B cell (primary cell): ENCODE data around the gene ARHGDIB. TPM values are rescaled to one million over a fixed set of nuclear protein-coding genes. Genes with fewer than 3 reads are reported as not detected.

ENCODE experiments used
- ATAC-seq: fragments of 200-7000 bp; cut with Tn5 transposase; one replicate; pipeline ENCODE4 v1.10.0; 2021; ENCODE audit warnings: low read depth, mild to moderate bottlenecking, moderate number of reproducible peaks, moderate library complexity
- CTCF ChIA-PET: fragments of 350-600 bp; sonication (Branson Sonifier 250); formaldehyde crosslinking; loops from one replicate; lab custom pipeline; 2021; ENCODE audit warnings: antibody characterized with exemption, inconsistent platforms; lab: Charles Lee
- POLR2A ChIA-PET: fragments of 350-600 bp; sonication (Branson Sonifier 250); formaldehyde crosslinking; loops from one replicate; lab custom pipeline; 2021; ENCODE audit warnings: antibody characterized with exemption; lab: Charles Lee
- DNase-seq: peaks from one replicate; pipeline ENCODE4 v3.0.0; 2013
- H2AFZ ChIP-seq: 2 replicates; pipeline ENCODE4 v1.6.1; 2012; ENCODE audit warnings: mild to moderate bottlenecking, low read depth, low read length; ENCODE audit not compliant: insufficient read depth, poor library complexity, severe bottlenecking
- H3K27ac ChIP-seq, 2 donors: 1 replicate in 1 of 2; 2 replicates in 1 of 2; pipeline ENCODE4 v1.5.1; 2012 to 2013; ENCODE audit warnings: low read length in 2 of 2, mild to moderate bottlenecking in 2 of 2, moderate library complexity in 1 of 2
- H3K27me3 ChIP-seq, 4 experiments: fragments of 200-600 bp in 1 of 4; sonication (generic) in 1 of 4; replicated peaks in 1 of 4; 1 replicate in 2 of 4; 2 replicates in 2 of 4; pipeline versions ENCODE4 v1.6.1 to v1.7.0; 2013 to 2016; ENCODE audit warnings: low read length in 3 of 4, mild to moderate bottlenecking in 2 of 4, mixed read lengths in 1 of 4, moderate library complexity in 1 of 4; ENCODE audit not compliant: insufficient read depth in 4 of 4, control insufficient read depth in 3 of 4; ENCODE audit errors: control extremely low read depth in 1 of 4
- H3K36me3 ChIP-seq, 2 experiments: replicated peaks in 1 of 2; 1 replicate in 1 of 2; 2 replicates in 1 of 2; pipeline versions ENCODE4 v1.6.1 to v1.7.1; 2013; ENCODE audit warnings: low read length in 1 of 2; ENCODE audit not compliant: insufficient read depth in 2 of 2, control insufficient read depth in 1 of 2; ENCODE audit errors: control extremely low read depth in 1 of 2, extremely low read depth in 1 of 2
- H3K4me1 ChIP-seq, 2 donors: fragments of 200-600 bp in 1 of 2; sonication (generic) in 1 of 2; 1 replicate in 1 of 2; 2 replicates in 1 of 2; pipeline versions ENCODE4 v1.5.1 to v1.6.1; 2013 to 2017; ENCODE audit warnings: low read length in 2 of 2; ENCODE audit not compliant: control insufficient read depth in 2 of 2, insufficient read depth in 2 of 2
- H3K4me2 ChIP-seq: replicated peaks from 2 replicates; pipeline ENCODE3; 2012; ENCODE audit warnings: mild to moderate bottlenecking, low read depth, low read length; ENCODE audit not compliant: poor library complexity, severe bottlenecking
- H3K4me3 ChIP-seq, 5 experiments: fragments of 200-600 bp in 1 of 5; sonication (generic) in 1 of 5; 1 replicate in 3 of 5; 2 replicates in 2 of 5; pipeline versions ENCODE4 v1.5.1 to v1.7.0; 2011 to 2016; ENCODE audit warnings: low read length in 4 of 5, mild to moderate bottlenecking in 4 of 5, low read depth in 2 of 5, control low read depth in 1 of 5, moderate library complexity in 1 of 5; ENCODE audit not compliant: insufficient read depth in 1 of 5; ENCODE audit errors: control extremely low read depth in 1 of 5, extremely low read depth in 1 of 5
- H3K79me2 ChIP-seq: fragments of 200-600 bp; sonication (generic); one replicate; pipeline ENCODE4 v1.6.0; 2016; ENCODE audit warnings: low read length; ENCODE audit not compliant: control insufficient read depth, insufficient read depth
- H3K9ac ChIP-seq: fragments of 200-600 bp; sonication (generic); 2 replicates; pipeline ENCODE4 v1.6.1; 2017; ENCODE audit warnings: mild to moderate bottlenecking, low read length, moderate library complexity
- H3K9me3 ChIP-seq, 3 donors: one replicate each; pipeline versions ENCODE4 v1.6.1 to v1.7.1; 2013; ENCODE audit warnings: low read length in 2 of 3; ENCODE audit not compliant: control insufficient read depth in 2 of 3, insufficient read depth in 1 of 3; ENCODE audit errors: control extremely low read depth in 1 of 3
- H4K20me1 ChIP-seq: 2 replicates; pipeline ENCODE4 v1.6.0; 2012; ENCODE audit warnings: mild to moderate bottlenecking, low read length; ENCODE audit not compliant: insufficient read depth, control insufficient read depth, poor library complexity, severe bottlenecking
- H3K27ac Mint-ChIP-seq: one replicate; pipeline ENCODE4 v1.8.0; 2021; ENCODE audit warnings: mixed read lengths
- H3K27me3 Mint-ChIP-seq: one replicate; pipeline ENCODE4 v1.8.0; 2021; ENCODE audit warnings: mixed read lengths
- H3K4me1 Mint-ChIP-seq: one replicate; pipeline ENCODE4 v1.8.0; 2021; ENCODE audit warnings: mixed read lengths
- H3K4me3 Mint-ChIP-seq: one replicate; pipeline ENCODE4 v1.8.0; 2021; ENCODE audit warnings: mixed read lengths
- H3K9me3 Mint-ChIP-seq: one replicate; pipeline ENCODE4 v1.8.0; 2022; ENCODE audit warnings: mixed read lengths; ENCODE audit not compliant: insufficient read depth
- EZH2 ChIP-seq: IDR thresholded peaks from 2 replicates; pipeline ENCODE4 v1.6.1; 2012; ENCODE audit warnings: borderline replicate concordance, low read depth, mild to moderate bottlenecking, moderate library complexity, low read length; ENCODE audit not compliant: insufficient read depth, poor library complexity, severe bottlenecking
- WGBS: methylation state at CpG from one replicate; pipeline ENCODE4 v1.1.5; 2013; ENCODE audit warnings: missing lambda C conversion rate; ENCODE audit not compliant: insufficient coverage; 5-methylcytosine and 5-hydroxymethylcytosine counted together
- intact Hi-C: fragments of 100-400 bp; cut with micrococcal nuclease; formaldehyde crosslinking; loops from one replicate; pipeline ENCODE4 v1.10.0; 2022
- polyA plus RNA-seq: library from polyadenylated mRNA; depleted of rRNA; stranded (reverse); fragments of >200 nt; gene quantifications from 2 replicates; pipeline ENCODE4 v1.2.3, GENCODE V29; 2012
- total RNA-seq, 2 donors: library from RNA; stranded (reverse); fragments of 120-200 nt in 1 of 2; gene quantifications; 1 replicate in 1 of 2; 2 replicates in 1 of 2; pipeline versions ENCODE4 v1.2.3 to v1.2.4, GENCODE V29; 2013 to 2022
- TF ChIP-seq, protein P1 (sequence below): fragments of 200-600 bp; IDR thresholded peaks from one replicate; pipeline ENCODE4 v1.8.0; 2022; ENCODE audit warnings: antibody characterized with exemption, mild to moderate bottlenecking

ARHGDIB gene
- total and polyA plus RNA-seq, 2 donors (not counting 1 experiment from before 2014, with no cell fraction given), result 514 to 826 TPM

DNA sequence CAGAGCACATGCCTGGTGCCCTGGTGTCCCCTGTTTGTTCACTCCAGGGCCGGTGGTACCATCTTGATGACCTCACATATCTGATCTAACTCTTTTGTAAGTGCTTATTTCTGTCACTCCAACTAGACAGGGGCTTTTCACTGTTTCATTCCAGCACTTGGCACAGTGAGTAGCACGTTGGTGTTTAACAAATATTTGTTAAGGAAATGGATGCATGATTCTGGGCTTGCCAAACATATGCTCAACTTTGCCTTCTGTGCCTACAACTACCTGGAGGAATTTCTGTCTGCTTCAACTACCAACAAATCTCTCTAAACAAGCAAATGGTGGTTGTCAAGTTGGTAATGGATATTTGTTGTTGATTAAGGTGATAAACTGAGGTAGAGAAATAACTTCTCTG, 43.0 kb upstream of the ARHGDIB start:
- H3K27me3 Mint-ChIP-seq, result peaks cover 33% of the 10 kb centered on the region
- H2AFZ ChIP-seq, result no peak overlapping the region

DNA sequence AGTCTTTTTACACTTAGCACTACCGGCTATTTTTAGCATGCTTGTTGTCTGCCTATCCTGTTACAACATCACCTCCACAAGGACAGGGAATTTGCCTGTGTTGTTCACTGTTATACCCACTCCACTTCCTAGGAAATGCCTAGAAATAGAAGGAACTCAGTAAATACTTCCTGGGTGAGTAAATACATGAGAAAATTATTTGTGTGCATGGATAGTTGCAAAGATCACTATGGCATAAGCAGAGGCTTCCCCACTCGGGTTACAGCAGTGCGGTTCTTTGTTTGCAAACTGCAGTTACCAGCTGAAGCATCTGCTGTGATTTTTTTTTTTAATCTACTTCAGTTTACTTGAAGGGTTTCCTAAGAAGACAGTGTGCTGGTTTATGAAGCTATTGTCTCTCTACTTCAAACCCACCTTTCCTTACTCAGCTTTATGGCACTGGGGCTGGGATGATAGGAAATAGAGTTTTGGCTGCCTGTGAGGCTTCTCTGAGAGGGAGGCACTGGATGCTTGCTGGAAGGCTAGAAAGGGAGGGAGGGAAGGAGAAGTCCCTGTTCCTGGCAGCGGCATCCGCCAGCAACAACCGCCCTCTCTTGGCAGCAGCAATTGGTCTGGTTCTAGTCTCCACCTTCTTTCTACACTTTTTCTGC, 40.5 kb upstream of the ARHGDIB start:
- ATAC-seq, result no peak
- Histone ChIP-seq H3K4me1 (no peaks in the 10 kb centered on the region), H3K79me2 (no peaks in the 10 kb centered on the region), H3K27ac (no peak overlapping the region), H3K9me3 (no peaks in the 10 kb centered on the region), H2AFZ (no peak overlapping the region), H4K20me1 (no peaks in the 10 kb centered on the region), H3K9ac (no peak overlapping the region), H3K36me3 (no peaks in the 10 kb centered on the region), H3K4me2 (no peak overlapping the region), H3K27me3 (peaks cover 0 to 22% (median 9%) of the 10 kb centered on the region in 4 experiments), H3K4me3 (no peak overlapping the region)
- ChIA-PET POLR2A (no interaction called here), CTCF (interaction anchor here (0.5 to 1.4 kb wide), 3 partner anchors 66 to 278 kb away, joined by 3 to 4 read pairs (median 3); no protein-coding TSS in a partner anchor)
- DNase-seq, result no peak
- H3K27me3 Mint-ChIP-seq, result peaks cover 28% of the 10 kb centered on the region
- H3K4me3 Mint-ChIP-seq, result no peak overlapping the region
- H3K4me1 Mint-ChIP-seq, result no peaks in the 10 kb centered on the region
- intact Hi-C loops, result loop anchor here (5.0 kb wide), 1 partner anchor 855 kb away; no protein-coding TSS in a partner anchor
- no peak overlapping the region for H3K27ac Mint-ChIP-seq
- no peaks in the 10 kb centered on the region for H3K9me3 Mint-ChIP-seq
- TF ChIP-seq EZH2, result no peak
- TF ChIP-seq, protein P1, sequence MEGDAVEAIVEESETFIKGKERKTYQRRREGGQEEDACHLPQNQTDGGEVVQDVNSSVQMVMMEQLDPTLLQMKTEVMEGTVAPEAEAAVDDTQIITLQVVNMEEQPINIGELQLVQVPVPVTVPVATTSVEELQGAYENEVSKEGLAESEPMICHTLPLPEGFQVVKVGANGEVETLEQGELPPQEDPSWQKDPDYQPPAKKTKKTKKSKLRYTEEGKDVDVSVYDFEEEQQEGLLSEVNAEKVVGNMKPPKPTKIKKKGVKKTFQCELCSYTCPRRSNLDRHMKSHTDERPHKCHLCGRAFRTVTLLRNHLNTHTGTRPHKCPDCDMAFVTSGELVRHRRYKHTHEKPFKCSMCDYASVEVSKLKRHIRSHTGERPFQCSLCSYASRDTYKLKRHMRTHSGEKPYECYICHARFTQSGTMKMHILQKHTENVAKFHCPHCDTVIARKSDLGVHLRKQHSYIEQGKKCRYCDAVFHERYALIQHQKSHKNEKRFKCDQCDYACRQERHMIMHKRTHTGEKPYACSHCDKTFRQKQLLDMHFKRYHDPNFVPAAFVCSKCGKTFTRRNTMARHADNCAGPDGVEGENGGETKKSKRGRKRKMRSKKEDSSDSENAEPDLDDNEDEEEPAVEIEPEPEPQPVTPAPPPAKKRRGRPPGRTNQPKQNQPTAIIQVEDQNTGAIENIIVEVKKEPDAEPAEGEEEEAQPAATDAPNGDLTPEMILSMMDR, result no peak
- 78% methylated on average over 4 of the region's 6 CpGs for WGBS

More for the DNA sequence above, 43.0 kb upstream of the ARHGDIB start:
- CTCF ChIA-PET, result no interaction called here
- Mint-ChIP-seq H3K4me1 (no peaks in the 10 kb centered on the region), H3K27ac (no peak overlapping the region), H3K9me3 (no peaks in the 10 kb centered on the region), H3K4me3 (no peak overlapping the region)
- Histone ChIP-seq H3K9me3 (no peaks in the 10 kb centered on the region), H3K36me3 (no peaks in the 10 kb centered on the region), H3K27me3 (peaks cover 0 to 33% (median 12%) of the 10 kb centered on the region in 4 experiments), H4K20me1 (no peaks in the 10 kb centered on the region), H3K4me3 (no peak overlapping the region), H3K4me2 (no peak overlapping the region), H3K27ac (no peak overlapping the region), H3K4me1 (no peaks in the 10 kb centered on the region), H3K9ac (no peak overlapping the region), H3K79me2 (no peaks in the 10 kb centered on the region)
- intact Hi-C loops, result loop anchor here (5.0 kb wide), 1 partner anchor 853 kb away; no protein-coding TSS in a partner anchor
- ATAC-seq (no peak), DNase-seq (no peak)
- WGBS, result no CpG with 5 or more reads among the region's 2 CpGs
- POLR2A ChIA-PET, result no interaction called here
- TF ChIP-seq, protein P1, result no peak
- TF ChIP-seq EZH2, result no peak
